ENCODE results near the gene UFD1.

Gene UFD1

DNA sequence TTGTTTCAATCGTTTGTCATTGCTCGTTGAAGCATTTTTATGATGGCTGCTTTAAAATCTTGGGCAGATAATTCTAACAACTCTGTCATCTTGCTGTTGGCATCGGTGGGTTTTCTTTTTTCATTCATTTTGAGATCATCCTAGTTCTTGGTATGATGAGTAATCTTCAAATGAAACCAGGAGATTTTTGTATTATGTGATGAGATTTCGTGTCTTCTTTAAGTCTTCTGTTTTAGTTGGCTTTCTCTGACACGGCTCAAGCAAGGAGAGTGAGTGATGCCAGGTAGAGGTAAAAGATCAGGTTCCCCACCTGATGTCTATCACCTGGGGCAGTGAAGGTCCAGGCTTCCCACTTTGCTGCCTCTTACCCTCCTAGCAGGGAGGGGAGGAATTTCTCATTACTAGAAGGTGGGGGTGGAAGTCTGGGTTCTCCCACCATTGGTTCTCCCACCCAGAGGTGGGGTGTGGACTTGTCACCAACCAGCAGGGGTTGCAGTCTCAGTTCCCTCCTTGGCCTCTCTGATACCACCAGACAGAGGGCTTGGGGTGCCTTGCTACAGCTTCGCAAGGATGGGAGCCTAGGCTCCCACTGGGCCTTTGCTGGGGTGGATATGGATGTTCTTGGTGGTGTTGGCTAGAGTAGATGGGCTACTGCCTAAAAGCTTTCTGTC is 13.6 kb upstream of the UFD1 start:
- TF ChIP-seq CTCF (IDR thresholded peaks at IDR 0.05; ENCODE audit: low read depth, low read length), result no peak
- H3K4me3 ChIP-seq (replicated peaks in 1 of 2; ENCODE audit: low read depth in 2 of 2, low read length in 2 of 2), result no peak overlapping the region
- DNase-seq (ENCODE audit: low read depth in 2 of 2), result no peak

- TF ChIP-seq CTCF (IDR thresholded peaks at IDR 0.05; ENCODE audit: low read depth, low read length), result no peak
- no peak for DNase-seq (ENCODE audit: low read depth in 2 of 2)
Measured at GRCh38 chr22:19490628-19491230, 11.7 kb upstream of the UFD1 start.

GRCh38 chr22:19488884-19489843 is 10.2 kb upstream of the UFD1 start:
- no peak overlapping the region for H3K4me3 ChIP-seq (replicated peaks in 1 of 2; ENCODE audit: low read depth in 2 of 2, low read length in 2 of 2)
- no peak for TF ChIP-seq CTCF (IDR thresholded peaks at IDR 0.05; ENCODE audit: low read depth, low read length)
- peak; percentile 47 to 66 for DNase-seq (ENCODE audit: low read depth in 2 of 2)

More at GRCh38 chr22:19490628-19491230, 11.7 kb upstream of the UFD1 start:
- H3K4me3 ChIP-seq (replicated peaks in 1 of 2; ENCODE audit: low read depth in 2 of 2, low read length in 2 of 2), result no peak overlapping the region

DNA sequence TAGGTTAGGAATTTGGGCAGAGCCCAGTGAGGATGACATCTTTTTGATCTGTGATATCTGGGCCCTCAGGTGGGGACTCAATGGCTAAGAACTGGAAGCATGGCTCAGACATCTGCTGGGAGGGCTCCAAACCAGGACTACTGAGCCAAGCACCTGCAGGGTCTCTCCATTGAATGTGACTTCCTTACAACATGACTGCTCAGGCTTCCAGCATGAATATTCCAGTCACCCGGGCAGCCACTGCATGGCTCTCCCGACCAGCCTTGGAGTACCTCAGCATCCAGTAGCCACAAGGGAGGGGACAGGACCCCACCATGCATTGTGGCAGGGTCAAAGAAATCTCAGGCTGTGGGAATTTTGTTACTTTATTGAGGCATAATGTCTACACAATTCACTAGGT is 9.3 kb upstream of the UFD1 start:
- TF ChIP-seq CTCF (IDR thresholded peaks at IDR 0.05; ENCODE audit: low read depth, low read length), result no peak
- H3K4me3 ChIP-seq (replicated peaks in 1 of 2; ENCODE audit: low read depth in 2 of 2, low read length in 2 of 2), result no peak overlapping the region
- no peak for DNase-seq (ENCODE audit: low read depth in 2 of 2)

DNA sequence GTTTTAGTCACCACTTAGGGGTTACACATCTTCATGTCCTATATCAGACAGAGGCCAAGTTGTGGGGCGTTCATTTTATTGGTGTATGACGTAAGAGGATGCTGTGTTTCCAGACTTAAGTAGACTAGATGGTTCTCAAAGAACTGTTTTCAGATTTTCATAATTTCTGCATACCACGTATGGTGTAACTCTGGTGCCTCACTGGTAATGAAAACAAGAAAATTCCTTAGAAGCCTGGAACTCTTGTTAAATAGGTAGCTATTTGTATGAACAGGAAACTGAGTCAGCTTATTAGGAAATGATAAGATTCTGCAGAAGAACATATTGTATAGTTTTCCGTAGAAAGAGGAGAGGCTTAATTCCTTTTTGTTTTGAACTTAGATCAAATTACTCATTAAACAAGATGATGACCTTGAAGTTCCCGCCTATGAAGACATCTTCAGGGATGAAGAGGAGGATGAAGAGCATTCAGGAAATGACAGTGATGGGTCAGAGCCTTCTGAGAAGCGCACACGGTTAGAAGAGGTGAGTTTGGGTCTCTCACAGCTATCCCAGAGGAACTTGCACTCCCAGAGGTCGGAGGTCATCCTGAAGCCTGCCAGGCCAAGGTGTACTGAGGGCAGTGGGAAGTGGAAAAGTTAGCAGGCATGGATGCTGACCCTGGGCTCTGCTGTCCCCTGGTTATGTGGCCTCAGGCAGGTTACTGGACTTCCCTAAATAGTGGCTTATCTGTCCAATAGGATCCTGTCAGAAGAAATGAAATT is 4.7 kb upstream of the UFD1 start:
- peak; percentile 85 to 98 for DNase-seq (ENCODE audit: low read depth in 2 of 2)
- TF ChIP-seq CTCF (IDR thresholded peaks at IDR 0.05; ENCODE audit: low read depth, low read length), result no peak
- H3K4me3 ChIP-seq (replicated peaks in 1 of 2; ENCODE audit: low read depth in 2 of 2, low read length in 2 of 2), result no peak overlapping the region

DNA sequence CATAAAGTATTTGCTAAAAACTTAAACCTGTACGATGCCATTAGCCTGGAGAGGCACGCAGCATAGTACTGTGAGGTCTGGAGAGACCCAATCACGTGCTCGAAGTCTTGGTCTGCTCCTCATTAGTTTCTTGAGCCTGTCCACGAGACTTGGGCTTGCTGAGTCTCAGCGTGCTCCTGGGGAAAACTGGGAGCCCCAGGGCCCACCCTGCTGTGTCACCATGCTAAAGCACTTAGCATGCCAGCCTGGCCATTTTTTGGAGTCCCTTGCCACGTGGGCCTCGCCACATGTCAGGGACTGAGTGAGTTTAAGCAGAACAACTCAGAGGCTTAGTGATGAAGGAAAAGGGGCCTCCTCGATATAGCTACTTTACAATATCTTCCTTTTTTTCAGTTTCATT is 3.3 kb upstream of the UFD1 start:
- DNase-seq (ENCODE audit: low read depth in 2 of 2), result no peak
- TF ChIP-seq CTCF (IDR thresholded peaks at IDR 0.05; ENCODE audit: low read depth, low read length), result no peak
- H3K4me3 ChIP-seq (replicated peaks in 1 of 2; ENCODE audit: low read depth in 2 of 2, low read length in 2 of 2), result no peak overlapping the region
